Neural progenitor cell (in vitro differentiated cells): ENCODE data around the gene DCHS1. TPM values are rescaled to one million over a fixed set of nuclear protein-coding genes. Genes with fewer than 3 reads are reported as not detected.

ENCODE experiments used
- DNase-seq: peaks from one replicate; pipeline ENCODE4 v3.0.0-alpha.2; 2016; ENCODE audit warnings: low spot score
- H2AFZ ChIP-seq: fragments of 200-600 bp; sonication (generic); replicated peaks from 2 replicates; pipeline ENCODE4 v1.6.1; 2016; ENCODE audit warnings: antibody characterized with exemption
- H3F3A ChIP-seq: fragments of 200-600 bp; sonication (generic); 2 replicates; pipeline ENCODE4 v1.6.1; 2016; ENCODE audit warnings: antibody characterized with exemption, low read depth
- H3K27ac ChIP-seq: fragments of 200-600 bp; sonication (generic); 2 replicates; pipeline ENCODE4 v1.5.1; 2016; ENCODE audit warnings: mild to moderate bottlenecking
- H3K27me3 ChIP-seq: fragments of 200-600 bp; sonication (generic); 2 replicates; pipeline ENCODE4 v1.6.1; 2016; ENCODE audit warnings: mild to moderate bottlenecking, moderate library complexity
- H3K36me3 ChIP-seq: fragments of 200-600 bp; sonication (generic); 2 replicates; pipeline ENCODE4 v1.5.1; 2016
- H3K4me1 ChIP-seq: fragments of 200-600 bp; sonication (generic); 2 replicates; pipeline ENCODE4 v1.6.1; 2016; ENCODE audit warnings: mixed run types
- H3K4me2 ChIP-seq: fragments of 200-600 bp; sonication (generic); 2 replicates; pipeline ENCODE4 v1.6.1; 2016
- H3K4me3 ChIP-seq: fragments of 200-600 bp; sonication (generic); 2 replicates; pipeline ENCODE4 v1.5.1; 2016
- H3K79me2 ChIP-seq: fragments of 200-600 bp; sonication (generic); 2 replicates; pipeline ENCODE4 v1.6.1; 2016; ENCODE audit warnings: low read depth
- H3K9ac ChIP-seq: fragments of 200-600 bp; sonication (generic); 2 replicates; pipeline ENCODE4 v1.6.1; 2016
- H3K9me3 ChIP-seq: fragments of 200-600 bp; sonication (generic); 2 replicates; pipeline ENCODE4 v1.5.1; 2016; ENCODE audit warnings: low read depth
- H4K20me1 ChIP-seq: fragments of 200-600 bp; sonication (generic); 2 replicates; pipeline ENCODE4 v1.6.1; 2016; ENCODE audit warnings: low read depth
- H3K27ac Mint-ChIP-seq: 3 replicates; pipeline ENCODE4 v1.8.0; 2021; ENCODE audit warnings: mixed read lengths
- H3K27me3 Mint-ChIP-seq: 2 replicates; pipeline ENCODE4 v1.8.0; 2022; ENCODE audit warnings: low read depth, mild to moderate bottlenecking, inconsistent platforms, moderate library complexity, mixed read lengths; ENCODE audit not compliant: insufficient read depth
- H3K36me3 Mint-ChIP-seq: 3 replicates; pipeline ENCODE4 v1.8.0; 2021; ENCODE audit warnings: mixed read lengths
- H3K4me1 Mint-ChIP-seq: 3 replicates; pipeline ENCODE4 v1.8.0; 2021; ENCODE audit warnings: mixed read lengths
- H3K4me3 Mint-ChIP-seq: 3 replicates; pipeline ENCODE4 v1.8.0; 2021; ENCODE audit warnings: mild to moderate bottlenecking, moderate library complexity, mixed read lengths
- H3K9me3 Mint-ChIP-seq: 3 replicates; pipeline ENCODE4 v1.8.0; 2020; ENCODE audit warnings: mixed read lengths
- CTCF ChIP-seq: fragments of 200-600 bp; sonication (generic); IDR thresholded peaks from 2 replicates; pipeline ENCODE4 v1.5.1; 2017; ENCODE audit warnings: antibody characterized with exemption, mild to moderate bottlenecking
- EZH2 ChIP-seq: fragments of 200-600 bp; sonication (generic); IDR thresholded peaks from 2 replicates; pipeline ENCODE4 v1.6.1; 2017; ENCODE audit warnings: antibody characterized with exemption, mild to moderate bottlenecking, moderate library complexity
- EZH2phosphoT487 ChIP-seq: fragments of 200-600 bp; sonication (generic); IDR thresholded peaks from 2 replicates; pipeline ENCODE4 v1.6.1; 2017; ENCODE audit warnings: antibody characterized with exemption
- total RNA-seq: library from RNA; depleted of rRNA; stranded (reverse); fragments of >200 nt; gene quantifications from 2 replicates; pipeline ENCODE4 v1.2.3, GENCODE V29; 2015; ENCODE audit warnings: low replicate concordance

The DCHS1 gene
- total RNA-seq, 1 donor from 2014 or later, result 4.5 TPM

- Mint-ChIP-seq H3K9me3 (no peaks in the 10 kb centered on the region), H3K27ac (no peak overlapping the region), H3K27me3 (no peaks in the 10 kb centered on the region), H3K36me3 (peaks cover 17% of the 10 kb centered on the region), H3K4me3 (no peak overlapping the region), H3K4me1 (peaks cover 10% of the 10 kb centered on the region)
- Histone ChIP-seq H3K9ac (no peak overlapping the region), H3K4me2 (no peak overlapping the region), H3F3A (peaks cover 22% of the 10 kb centered on the region), H3K4me1 (peaks cover 20% of the 10 kb centered on the region), H3K27ac (no peak overlapping the region), H3K36me3 (no peaks in the 10 kb centered on the region), H3K27me3 (no peaks in the 10 kb centered on the region), H2AFZ (no peak overlapping the region), H3K9me3 (no peaks in the 10 kb centered on the region), H3K4me3 (no peak overlapping the region), H3K79me2 (peaks cover 44% of the 10 kb centered on the region), H4K20me1 (no peaks in the 10 kb centered on the region)
- no peak for DNase-seq
- no peak for TF ChIP-seq EZH2
These were observed 54.6 kb downstream of the DCHS1 start for GRCh38 chr11:6601041-6601461.

DNA sequence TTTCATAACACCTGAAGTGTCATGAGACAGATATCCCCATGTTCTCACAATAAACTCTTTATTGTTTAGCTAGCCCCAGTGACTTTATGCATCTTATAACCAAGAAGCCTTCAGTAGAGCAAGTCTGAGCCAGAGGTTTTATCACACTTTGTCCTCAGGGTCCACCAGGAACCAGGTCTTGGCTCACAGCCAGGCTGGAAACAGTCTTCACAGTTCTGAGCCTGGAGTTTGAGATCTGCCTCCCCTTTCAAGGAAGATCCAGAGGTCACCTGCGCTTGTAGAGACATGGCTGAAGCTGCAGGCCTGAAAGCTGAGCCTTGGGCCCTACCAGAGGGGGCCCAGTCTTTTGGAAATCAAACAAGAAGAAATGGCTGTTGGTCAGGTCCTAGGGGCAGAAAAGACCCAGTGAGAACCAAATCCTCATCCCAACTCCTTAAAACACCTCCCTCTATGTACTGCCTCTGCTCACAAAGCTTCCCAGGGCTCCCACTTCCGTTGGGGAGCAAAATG is 55.7 kb downstream of the DCHS1 start:
- Histone ChIP-seq H3K9ac (no peak overlapping the region), H3K27me3 (no peaks in the 10 kb centered on the region), H3K4me1 (peaks cover 16% of the 10 kb centered on the region), H2AFZ (no peak overlapping the region), H3F3A (peaks cover 22% of the 10 kb centered on the region), H3K27ac (no peak overlapping the region), H3K9me3 (no peaks in the 10 kb centered on the region), H3K4me3 (no peak overlapping the region), H4K20me1 (no peaks in the 10 kb centered on the region), H3K4me2 (no peak overlapping the region), H3K36me3 (no peaks in the 10 kb centered on the region), H3K79me2 (peaks cover 33% of the 10 kb centered on the region)
- no peaks in the 10 kb centered on the region for H3K9me3 Mint-ChIP-seq
- peaks cover 17% of the 10 kb centered on the region for H3K36me3 Mint-ChIP-seq
- H3K27me3 Mint-ChIP-seq, result no peaks in the 10 kb centered on the region
- H3K27ac Mint-ChIP-seq, result no peak overlapping the region
- DNase-seq, result no peak
- H3K4me3 Mint-ChIP-seq, result no peak overlapping the region
- TF ChIP-seq CTCF (no peak), EZH2 (no peak), EZH2phosphoT487 (no peak)
- H3K4me1 Mint-ChIP-seq, result peaks cover 9% of the 10 kb centered on the region

DNA sequence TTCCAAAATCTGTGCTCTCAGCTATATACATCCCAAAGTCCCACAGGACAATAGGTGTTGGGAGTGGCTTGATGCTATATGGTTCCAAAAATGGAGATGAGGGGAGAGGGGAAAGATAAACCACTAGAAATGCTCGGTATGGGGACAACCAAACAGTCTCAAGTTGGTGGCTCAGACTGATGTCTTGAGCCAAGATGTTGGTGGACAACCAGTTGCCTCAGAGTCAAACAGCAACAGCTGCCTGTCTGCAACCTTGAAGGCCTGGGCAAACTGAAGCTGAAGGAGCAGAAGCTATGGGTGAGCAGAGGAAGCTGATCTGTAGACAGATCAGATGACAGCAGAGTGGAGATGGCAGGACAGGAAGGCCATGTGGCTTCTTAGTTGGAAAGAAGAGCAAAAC is 56.2 kb downstream of the DCHS1 start:
- Mint-ChIP-seq H3K36me3 (peaks cover 17% of the 10 kb centered on the region), H3K4me1 (peaks cover 9% of the 10 kb centered on the region), H3K27ac (no peak overlapping the region), H3K27me3 (no peaks in the 10 kb centered on the region), H3K9me3 (no peaks in the 10 kb centered on the region), H3K4me3 (no peak overlapping the region)
- no peaks in the 10 kb centered on the region for H3K9me3 ChIP-seq
- H3K27ac ChIP-seq, result no peak overlapping the region
- peaks cover 14% of the 10 kb centered on the region for H3K4me1 ChIP-seq
- DNase-seq, result no peak
- H2AFZ ChIP-seq, result no peak overlapping the region
- H4K20me1 ChIP-seq, result no peaks in the 10 kb centered on the region
- TF ChIP-seq EZH2phosphoT487 (no peak), CTCF (no peak), EZH2 (no peak)
- H3K9ac ChIP-seq, result no peak overlapping the region
- no peaks in the 10 kb centered on the region for H3K36me3 ChIP-seq
- peaks cover 28% of the 10 kb centered on the region for H3K79me2 ChIP-seq
- H3K27me3 ChIP-seq, result no peaks in the 10 kb centered on the region
- no peak overlapping the region for H3K4me3 ChIP-seq
- H3K4me2 ChIP-seq, result no peak overlapping the region
- H3F3A ChIP-seq, result peaks cover 18% of the 10 kb centered on the region

GRCh38 chr11:6598555-6598954 is 57.1 kb downstream of the DCHS1 start:
- Histone ChIP-seq H3K27ac (no peak overlapping the region), H3K4me1 (peaks cover 14% of the 10 kb centered on the region), H3K9ac (no peak overlapping the region), H3K79me2 (peaks cover 20% of the 10 kb centered on the region), H3K4me2 (no peak overlapping the region), H2AFZ (no peak overlapping the region), H3K36me3 (no peaks in the 10 kb centered on the region), H3F3A (peaks cover 10% of the 10 kb centered on the region), H3K9me3 (no peaks in the 10 kb centered on the region), H3K4me3 (no peak overlapping the region), H4K20me1 (no peaks in the 10 kb centered on the region), H3K27me3 (no peaks in the 10 kb centered on the region)
- Mint-ChIP-seq H3K27me3 (no peaks in the 10 kb centered on the region), H3K27ac (no peak overlapping the region), H3K36me3 (peaks cover 21% of the 10 kb centered on the region), H3K9me3 (no peaks in the 10 kb centered on the region), H3K4me1 (peaks cover 9% of the 10 kb centered on the region), H3K4me3 (no peak overlapping the region)
- TF ChIP-seq CTCF, result no peak
- no peak for TF ChIP-seq EZH2
- no peak for TF ChIP-seq EZH2phosphoT487
- DNase-seq, result no peak
